Central memory CD4-positive, alpha-beta T cell (primary cell): Measurements from ENCODE around the gene SEC22B.
"Not testable (repeated sequence)": the region's sequence is repeated elsewhere in the genome, so short reads cannot be mapped to it uniquely, and the experiment has no call there.

Experiments
- DNase-seq: peaks from one replicate; pipeline ENCODE4 v3.0.0; 2022

Gene SEC22B

GRCh38 chr1:120144626-120145025 lies 31.7 kb downstream of the SEC22B start:
- DNase-seq = not testable (repeated sequence)

GRCh38 chr1:120144169-120144568 lies 32.2 kb downstream of the SEC22B start:
- not testable (repeated sequence) for DNase-seq

GRCh38 chr1:120143334-120143733 lies 33.0 kb downstream of the SEC22B start:
- not testable (repeated sequence) for DNase-seq

GRCh38 chr1:120142512-120143263 lies 33.6 kb downstream of the SEC22B start:
- peak; percentile 71 for DNase-seq

- DNase-seq = not testable (repeated sequence)
Observed at GRCh38 chr1:120141865-120142264, 34.5 kb downstream of the SEC22B start.

GRCh38 chr1:120140656-120141265 lies 35.6 kb downstream of the SEC22B start:
- DNase-seq = not testable (repeated sequence)

GRCh38 chr1:120136086-120136485 lies 40.2 kb downstream of the SEC22B start:
- not testable (repeated sequence) for DNase-seq

- DNase-seq = not testable (repeated sequence)
Observed at GRCh38 chr1:120133928-120134325, 42.4 kb downstream of the SEC22B start.

GRCh38 chr1:120133228-120133927 lies 42.9 kb downstream of the SEC22B start:
- no peak for DNase-seq

- DNase-seq = not testable (repeated sequence)
Observed at GRCh38 chr1:120132406-120132763, 43.9 kb downstream of the SEC22B start.

- DNase-seq = not testable (repeated sequence)
Observed at GRCh38 chr1:120131611-120132405, 44.5 kb downstream of the SEC22B start.

- not testable (repeated sequence) for DNase-seq
Observed at GRCh38 chr1:120127921-120128320, 48.4 kb downstream of the SEC22B start.

- DNase-seq = not testable (repeated sequence)
Observed at GRCh38 chr1:120126216-120126615, 50.1 kb downstream of the SEC22B start.

GRCh38 chr1:120124628-120125027 lies 51.7 kb downstream of the SEC22B start:
- DNase-seq = not testable (repeated sequence)

- DNase-seq = not testable (repeated sequence)
Observed at GRCh38 chr1:120123813-120124510, 52.4 kb downstream of the SEC22B start.

GRCh38 chr1:120122262-120122893 lies 53.9 kb downstream of the SEC22B start:
- not testable (repeated sequence) for DNase-seq

GRCh38 chr1:120121830-120122229 lies 54.5 kb downstream of the SEC22B start:
- DNase-seq = not testable (repeated sequence)

GRCh38 chr1:120120525-120120924 lies 55.8 kb downstream of the SEC22B start:
- DNase-seq = not testable (repeated sequence)

- not testable (repeated sequence) for DNase-seq
Observed at GRCh38 chr1:120117371-120118177, 58.7 kb downstream of the SEC22B start.

GRCh38 chr1:120116094-120116493 lies 60.2 kb downstream of the SEC22B start:
- not testable (repeated sequence) for DNase-seq

- DNase-seq = not testable (repeated sequence)
Observed at GRCh38 chr1:120113134-120113533, 63.2 kb downstream of the SEC22B start.
